ENCODE data around the gene ALDH3A1.

The ALDH3A1 gene

GRCh38 chr17:19726631-19727376 is 21.3 kb downstream of the ALDH3A1 start:
- no peak for TF ChIP-seq CTCF (IDR thresholded peaks at IDR 0.05; ENCODE audit: low read depth, low read length, missing control alignments)
- H3K4me3 ChIP-seq (replicated peaks; ENCODE audit: low read depth, low read length), result no peak overlapping the region
- DNase-seq (ENCODE audit: extremely low read depth, low read depth), result no peak

GRCh38 chr17:19725486-19725885 is 22.6 kb downstream of the ALDH3A1 start:
- DNase-seq (ENCODE audit: extremely low read depth, low read depth), result no peak
- TF ChIP-seq CTCF (IDR thresholded peaks at IDR 0.05; ENCODE audit: low read depth, low read length, missing control alignments), result no peak
- H3K4me3 ChIP-seq (replicated peaks; ENCODE audit: low read depth, low read length), result no peak overlapping the region

- no peak for TF ChIP-seq CTCF (IDR thresholded peaks at IDR 0.05; ENCODE audit: low read depth, low read length, missing control alignments)
- H3K4me3 ChIP-seq (replicated peaks; ENCODE audit: low read depth, low read length), result no peak overlapping the region
- DNase-seq (ENCODE audit: extremely low read depth, low read depth), result no peak
These were observed 23.3 kb downstream of the ALDH3A1 start for GRCh38 chr17:19724501-19725420.

- no peak for DNase-seq (ENCODE audit: extremely low read depth, low read depth)
- TF ChIP-seq CTCF (IDR thresholded peaks at IDR 0.05; ENCODE audit: low read depth, low read length, missing control alignments), result no peak
- no peak overlapping the region for H3K4me3 ChIP-seq (replicated peaks; ENCODE audit: low read depth, low read length)
These were observed 24.1 kb downstream of the ALDH3A1 start for GRCh38 chr17:19723964-19724363.

- TF ChIP-seq CTCF (IDR thresholded peaks at IDR 0.05; ENCODE audit: low read depth, low read length, missing control alignments), result no peak
- no peak for DNase-seq (ENCODE audit: extremely low read depth, low read depth)
These were observed 27.3 kb downstream of the ALDH3A1 start for GRCh38 chr17:19720631-19721426.

GRCh38 chr17:19720210-19720475 is 28.0 kb downstream of the ALDH3A1 start:
- no peak for DNase-seq (ENCODE audit: extremely low read depth, low read depth)
- H3K4me3 ChIP-seq (replicated peaks; ENCODE audit: low read depth, low read length), result no peak overlapping the region
- TF ChIP-seq CTCF (IDR thresholded peaks at IDR 0.05; ENCODE audit: low read depth, low read length, missing control alignments), result no peak

More at GRCh38 chr17:19720631-19721426, 27.3 kb downstream of the ALDH3A1 start:
- H3K4me3 ChIP-seq (replicated peaks; ENCODE audit: low read depth, low read length), result no peak overlapping the region

Data from HFF-Myc (cell line).